DND-41 (cell line): ENCODE data around the gene SIGLEC8.

ENCODE experiments used
- ATAC-seq: fragments of 200-7000 bp; cut with Tn5 transposase; 3 replicates; pipeline ENCODE4 v1.9.1; 2021; ENCODE audit warnings: low read depth; ENCODE audit not compliant: insufficient read depth
- DNase-seq: peaks from one replicate; pipeline ENCODE4 v3.0.0-alpha.2; 2020
- H2AFZ ChIP-seq: 2 replicates; pipeline ENCODE4 v1.6.0; 2012; ENCODE audit warnings: low read depth, low read length
- H3K27ac ChIP-seq: 2 replicates; pipeline ENCODE4 v1.5.1; 2012; ENCODE audit warnings: low read length, inconsistent platforms
- H3K27me3 ChIP-seq: fragments of 200-600 bp; sonication (generic); 2 replicates; pipeline ENCODE4 v1.6.0; 2012; ENCODE audit warnings: low read length, mild to moderate bottlenecking, inconsistent platforms; ENCODE audit not compliant: insufficient read depth, poor library complexity
- H3K36me3 ChIP-seq: 2 replicates; pipeline ENCODE4 v1.5.1; 2012; ENCODE audit warnings: low read length, inconsistent platforms; ENCODE audit not compliant: insufficient read depth
- H3K4me1 ChIP-seq: 2 replicates; pipeline ENCODE4 v1.5.1; 2012; ENCODE audit warnings: mild to moderate bottlenecking, low read length; ENCODE audit not compliant: insufficient read depth
- H3K4me2 ChIP-seq: 2 replicates; pipeline ENCODE4 v1.6.0; 2012; ENCODE audit warnings: mild to moderate bottlenecking, moderate library complexity, low read length, inconsistent platforms; ENCODE audit not compliant: insufficient read depth
- H3K4me3 ChIP-seq, 2 experiments: fragments of 200-600 bp in 1 of 2; shearing (Covaris generic) in 1 of 2; 2 replicates each; pipeline ENCODE4 v1.5.1; 2012 to 2016; ENCODE audit warnings: inconsistent platforms in 2 of 2, low read length in 2 of 2, mild to moderate bottlenecking in 2 of 2, low read depth in 1 of 2, moderate library complexity in 1 of 2
- H3K79me2 ChIP-seq: 2 replicates; pipeline ENCODE4 v1.6.0; 2012; ENCODE audit warnings: low read length, inconsistent platforms; ENCODE audit not compliant: insufficient read depth
- H3K9ac ChIP-seq: 2 replicates; pipeline ENCODE4 v1.6.0; 2012; ENCODE audit warnings: low read depth, mild to moderate bottlenecking, inconsistent platforms, low read length, moderate library complexity
- H3K9me3 ChIP-seq: 2 replicates; pipeline ENCODE4 v1.5.1; 2012; ENCODE audit warnings: low read length, moderate library complexity, mild to moderate bottlenecking, inconsistent platforms; ENCODE audit not compliant: insufficient read depth, severe bottlenecking
- H4K20me1 ChIP-seq: 2 replicates; pipeline ENCODE4 v1.6.0; 2012; ENCODE audit warnings: low read length; ENCODE audit not compliant: insufficient read depth
- EZH2 ChIP-seq: IDR thresholded peaks from 3 replicates; pipeline ENCODE4 v1.6.1; 2012; ENCODE audit warnings: borderline replicate concordance, low read depth, mild to moderate bottlenecking, moderate library complexity, low read length, inconsistent platforms; ENCODE audit not compliant: severe bottlenecking
- TF ChIP-seq, protein P1 (sequence below): IDR thresholded peaks from 2 replicates; pipeline ENCODE4 v1.5.1; 2012; ENCODE audit warnings: borderline replicate concordance, low read length, moderate library complexity, mild to moderate bottlenecking; ENCODE audit not compliant: poor library complexity, severe bottlenecking; ENCODE audit errors: extremely low read depth

SIGLEC8 gene

DNA sequence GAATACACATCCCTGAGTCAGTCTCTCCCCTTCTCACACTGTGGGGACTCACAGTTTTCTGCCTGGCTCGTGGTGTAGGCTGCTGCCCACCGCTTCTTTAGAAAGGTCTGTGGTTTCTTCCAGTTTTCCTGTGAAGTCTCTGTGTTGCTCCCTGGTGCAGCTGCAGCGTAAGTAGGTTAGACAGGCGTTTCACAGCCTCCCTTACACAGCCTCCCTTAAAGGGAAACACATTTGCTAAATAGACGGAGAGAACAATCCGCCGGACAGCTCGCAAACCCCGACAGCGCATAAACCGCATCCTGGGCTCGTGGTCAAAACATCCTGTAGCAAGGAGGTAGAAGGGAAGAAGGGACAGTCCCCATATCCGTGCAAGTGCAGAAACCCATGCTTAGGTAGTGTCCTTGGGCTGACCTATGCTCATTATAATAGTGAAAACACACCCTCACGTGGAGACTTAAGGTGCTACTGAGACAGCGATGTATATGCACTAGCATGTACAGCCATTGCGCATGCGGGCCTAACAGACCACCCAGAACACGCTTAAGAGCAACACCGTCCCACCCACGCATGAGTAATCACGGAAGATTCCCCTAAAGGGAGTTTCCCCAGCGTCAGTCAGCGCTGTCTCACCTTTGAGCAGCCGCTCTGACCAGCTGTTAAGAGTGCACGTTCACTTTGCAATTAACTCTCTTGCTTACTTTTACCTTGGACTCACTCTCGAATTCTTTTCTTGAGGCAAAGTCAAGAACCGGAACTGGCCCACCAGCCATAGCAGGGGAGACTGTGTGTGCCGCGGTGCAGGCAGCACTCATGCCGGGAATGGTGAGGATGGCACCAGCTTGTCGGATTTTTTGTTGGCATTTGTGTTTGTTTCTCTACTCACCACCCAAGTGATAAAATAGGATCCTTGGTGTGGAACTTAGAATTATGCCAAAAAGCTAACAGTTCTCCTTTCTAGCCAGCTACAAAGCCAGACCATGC is 16.6 kb downstream of the SIGLEC8 start:
- Histone ChIP-seq H4K20me1 (peaks cover 9% of the 10 kb centered on the region), H3K79me2 (no peaks in the 10 kb centered on the region), H3K9me3 (no peaks in the 10 kb centered on the region), H3K27me3 (peaks cover 32% of the 10 kb centered on the region), H3K4me1 (peaks cover 23% of the 10 kb centered on the region), H3K4me2 (peak overlapping the region; percentile 61), H3K36me3 (no peaks in the 10 kb centered on the region), H3K4me3 (peak overlapping the region in 1 of 2 experiments; percentile 43; a peak in 2 of 4 replicates), H2AFZ (no peak overlapping the region), H3K27ac (no peak overlapping the region), H3K9ac (0 out of 2 replicates have a peak overlapping the region, but pooled peaks have one; percentile 17)
- ATAC-seq: peak; percentile 95
- peak; percentile 73 for DNase-seq
- TF ChIP-seq EZH2: peak; percentile 24
- TF ChIP-seq, protein P1, sequence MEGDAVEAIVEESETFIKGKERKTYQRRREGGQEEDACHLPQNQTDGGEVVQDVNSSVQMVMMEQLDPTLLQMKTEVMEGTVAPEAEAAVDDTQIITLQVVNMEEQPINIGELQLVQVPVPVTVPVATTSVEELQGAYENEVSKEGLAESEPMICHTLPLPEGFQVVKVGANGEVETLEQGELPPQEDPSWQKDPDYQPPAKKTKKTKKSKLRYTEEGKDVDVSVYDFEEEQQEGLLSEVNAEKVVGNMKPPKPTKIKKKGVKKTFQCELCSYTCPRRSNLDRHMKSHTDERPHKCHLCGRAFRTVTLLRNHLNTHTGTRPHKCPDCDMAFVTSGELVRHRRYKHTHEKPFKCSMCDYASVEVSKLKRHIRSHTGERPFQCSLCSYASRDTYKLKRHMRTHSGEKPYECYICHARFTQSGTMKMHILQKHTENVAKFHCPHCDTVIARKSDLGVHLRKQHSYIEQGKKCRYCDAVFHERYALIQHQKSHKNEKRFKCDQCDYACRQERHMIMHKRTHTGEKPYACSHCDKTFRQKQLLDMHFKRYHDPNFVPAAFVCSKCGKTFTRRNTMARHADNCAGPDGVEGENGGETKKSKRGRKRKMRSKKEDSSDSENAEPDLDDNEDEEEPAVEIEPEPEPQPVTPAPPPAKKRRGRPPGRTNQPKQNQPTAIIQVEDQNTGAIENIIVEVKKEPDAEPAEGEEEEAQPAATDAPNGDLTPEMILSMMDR: peak; percentile 20

DNA sequence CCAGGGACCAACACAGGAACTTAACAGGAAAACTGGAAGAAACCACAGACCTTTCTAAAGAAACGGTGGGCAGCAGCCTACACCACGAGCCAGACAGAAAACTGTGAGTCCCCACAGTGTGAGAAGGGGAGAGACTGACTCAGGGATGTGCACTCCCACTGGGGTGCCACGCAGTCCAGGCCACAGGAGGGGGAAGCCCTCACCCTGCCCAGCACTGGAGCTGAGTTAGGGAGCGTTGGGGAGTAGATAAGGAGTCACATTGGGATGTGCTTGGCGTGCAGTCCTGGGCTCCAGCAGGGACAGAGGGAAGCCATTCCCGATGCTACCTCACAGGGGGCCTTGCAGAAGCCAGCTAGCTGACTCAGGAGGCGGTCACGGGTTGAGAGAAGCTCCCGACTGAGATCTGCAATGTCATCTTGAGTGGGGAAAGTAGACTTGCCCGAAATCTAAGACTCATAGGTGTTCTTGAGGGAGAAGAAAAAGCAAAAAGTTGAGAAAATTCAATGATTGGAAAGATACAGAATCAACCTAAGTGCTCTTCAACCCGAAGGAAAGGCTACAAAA is 17.3 kb downstream of the SIGLEC8 start:
- H3K27ac ChIP-seq: no peak overlapping the region

DNA sequence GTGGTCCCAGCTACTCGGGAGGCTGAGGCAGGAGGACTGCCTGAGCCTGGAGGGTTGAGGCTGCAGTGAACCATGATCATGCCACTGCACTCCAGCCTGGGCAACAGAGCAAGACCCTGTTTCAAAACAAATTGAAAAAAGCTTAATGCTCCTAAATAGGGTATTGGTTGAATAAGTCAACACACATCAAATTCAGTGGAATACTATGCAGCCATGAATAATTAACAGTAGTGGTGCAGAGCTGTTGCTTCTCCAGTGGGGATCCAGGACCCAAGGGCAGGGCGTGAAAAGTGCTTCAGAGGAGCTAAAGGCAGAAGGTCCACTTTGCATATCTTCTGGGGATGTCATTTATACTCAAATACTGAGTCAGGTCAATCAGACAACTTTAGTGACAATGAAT is 18.2 kb downstream of the SIGLEC8 start:
- DNase-seq (no peak), ATAC-seq (no peak)
- Histone ChIP-seq H3K4me3 (no peak overlapping the region), H3K79me2 (no peaks in the 10 kb centered on the region), H3K27ac (no peak overlapping the region), H2AFZ (no peak overlapping the region), H3K36me3 (no peaks in the 10 kb centered on the region), H3K9ac (no peak overlapping the region), H4K20me1 (peaks cover 9% of the 10 kb centered on the region), H3K27me3 (peaks cover 32% of the 10 kb centered on the region), H3K9me3 (no peaks in the 10 kb centered on the region), H3K4me1 (peaks cover 23% of the 10 kb centered on the region), H3K4me2 (no peak overlapping the region)
- no peak for TF ChIP-seq EZH2
- TF ChIP-seq, protein P1: no peak

More for the DNA sequence above, 17.3 kb downstream of the SIGLEC8 start:
- TF ChIP-seq EZH2: no peak
- TF ChIP-seq, protein P1: no peak
- H3K9me3 ChIP-seq: no peaks in the 10 kb centered on the region
- no peaks in the 10 kb centered on the region for H3K36me3 ChIP-seq
- DNase-seq: no peak
- peak overlapping the region; percentile 17; the same call in 1 of the 2 replicates for H3K9ac ChIP-seq
- H2AFZ ChIP-seq: no peak overlapping the region
- H3K27me3 ChIP-seq: peaks cover 32% of the 10 kb centered on the region
- H3K4me2 ChIP-seq: peak overlapping the region; percentile 61
- peaks cover 23% of the 10 kb centered on the region for H3K4me1 ChIP-seq
- H3K4me3 ChIP-seq: peak overlapping the region in 1 of 2 experiments; percentile 43; a peak in 2 of 4 replicates
- H3K79me2 ChIP-seq: no peaks in the 10 kb centered on the region
- peak; percentile 18; the same call in 1 of the 3 replicates for ATAC-seq
- peaks cover 9% of the 10 kb centered on the region for H4K20me1 ChIP-seq
